Measurements from ENCODE around the gene NAPG.
"Not testable (repeated sequence)": the region's sequence is repeated elsewhere in the genome, so short reads cannot be mapped to it uniquely, and the experiment has no call there.

GRCh38 chr18:10574412-10574811 lies 48.6 kb downstream of the NAPG start:
- TF ChIP-seq CTCF (IDR thresholded peaks at IDR 0.05); POLR2A (IDR thresholded peaks at IDR 0.05; ENCODE audit: low read length); USF2 (IDR thresholded peaks at IDR 0.05); JUN (IDR thresholded peaks at IDR 0.05); REST (IDR thresholded peaks at IDR 0.05); KDM5A (IDR thresholded peaks at IDR 0.05); MAX (IDR thresholded peaks at IDR 0.05); NFE2L2 (conservative IDR thresholded peaks at IDR 0.05; ENCODE audit: low read length); RAD21 (conservative IDR thresholded peaks at IDR 0.05 in 1 of 2, IDR thresholded peaks at IDR 0.05 in 1 of 2); NR3C1 (IDR thresholded peaks at IDR 0.05); SMC3 (IDR thresholded peaks at IDR 0.05); ZSCAN20 (CRISPR knock-in tag; IDR thresholded peaks at IDR 0.05); FOSL2 (IDR thresholded peaks at IDR 0.05); FOSL2 (CRISPR knock-in tag; IDR thresholded peaks at IDR 0.05): not testable (repeated sequence)

Measured in A549 (cell line).